Mesodermal cell (in vitro differentiated cells): ENCODE measurements around the gene RPL27A.

Experiments
- H3K27ac ChIP-seq: 2 replicates; pipeline ENCODE4 v1.7.0; 2013; ENCODE audit warnings: mild to moderate bottlenecking, low read depth, low read length, moderate library complexity; ENCODE audit not compliant: severe bottlenecking
- H3K36me3 ChIP-seq: 2 replicates; pipeline ENCODE4 v1.7.1; 2013; ENCODE audit warnings: mild to moderate bottlenecking, low read length, moderate library complexity; ENCODE audit not compliant: control insufficient read depth, insufficient read depth
- H3K4me1 ChIP-seq: one replicate; pipeline ENCODE4 v1.7.1; 2013; ENCODE audit warnings: mild to moderate bottlenecking, low read length; ENCODE audit not compliant: insufficient read depth, control insufficient read depth, poor library complexity, severe bottlenecking
- H3K4me3 ChIP-seq: 2 replicates; pipeline ENCODE4 v1.7.0; 2013; ENCODE audit warnings: low read length, control low read depth, mild to moderate bottlenecking; ENCODE audit not compliant: insufficient read depth, poor library complexity, severe bottlenecking; ENCODE audit errors: extremely low read depth
- H3K9me3 ChIP-seq: 2 replicates; pipeline ENCODE4 v1.7.1; 2013; ENCODE audit warnings: mild to moderate bottlenecking, low read length, moderate library complexity; ENCODE audit not compliant: control insufficient read depth
- WGBS, 2 experiments: methylation state at CpG; one replicate each; pipeline ENCODE4 v1.1.5; 2013; ENCODE audit warnings: missing lambda C conversion rate in 2 of 2; ENCODE audit not compliant: insufficient coverage in 2 of 2; 5-methylcytosine and 5-hydroxymethylcytosine counted together

Gene RPL27A

GRCh38 chr11:8688414-8689362 is 6.1 kb downstream of the RPL27A start:
- Histone ChIP-seq H3K4me1 (peaks cover 29% of the 10 kb centered on the region), H3K36me3 (peaks cover 75% of the 10 kb centered on the region), H3K27ac (peak overlapping the region; percentile 68), H3K4me3 (peak overlapping the region; percentile 39), H3K9me3 (no peaks in the 10 kb centered on the region)
- WGBS, 2 experiments: 9 to 10% methylated on average over 49 to 50 of the region's 56 CpGs

GRCh38 chr11:8689726-8690255 is 7.2 kb downstream of the RPL27A start:
- Histone ChIP-seq H3K4me1 (peaks cover 29% of the 10 kb centered on the region), H3K9me3 (no peaks in the 10 kb centered on the region), H3K36me3 (peaks cover 75% of the 10 kb centered on the region)

GRCh38 chr11:8690374-8691342 is 8.1 kb downstream of the RPL27A start:
- no CpG with 5 or more reads among the region's 4 CpGs for WGBS, 2 experiments
- Histone ChIP-seq H3K4me3 (no peak overlapping the region), H3K36me3 (peaks cover 74% of the 10 kb centered on the region), H3K4me1 (peaks cover 20% of the 10 kb centered on the region), H3K27ac (no peak overlapping the region), H3K9me3 (no peaks in the 10 kb centered on the region)

More at GRCh38 chr11:8689726-8690255, 7.2 kb downstream of the RPL27A start:
- H3K27ac ChIP-seq: peak overlapping the region; percentile 68
- WGBS, 2 experiments: 86 to 98% methylated on average over 6 to 7 of the region's 8 CpGs
- no peak overlapping the region for H3K4me3 ChIP-seq

- peaks cover 13% of the 10 kb centered on the region for H3K4me1 ChIP-seq
- H3K9me3 ChIP-seq: no peaks in the 10 kb centered on the region
- 96 to 98% methylated on average over 4 to 5 of the region's 6 CpGs for WGBS, 2 experiments
- H3K27ac ChIP-seq: no peak overlapping the region
- H3K36me3 ChIP-seq: peaks cover 74% of the 10 kb centered on the region
- H3K4me3 ChIP-seq: no peak overlapping the region
Measured at GRCh38 chr11:8691601-8692000, 9.0 kb downstream of the RPL27A start.

GRCh38 chr11:8692417-8692816 is 9.8 kb downstream of the RPL27A start:
- 78 to 94% methylated on average over 2 of the region's 3 CpGs for WGBS, 2 experiments
- H3K36me3 ChIP-seq: peaks cover 74% of the 10 kb centered on the region
- peaks cover 7% of the 10 kb centered on the region for H3K4me1 ChIP-seq
- H3K4me3 ChIP-seq: no peak overlapping the region
- no peaks in the 10 kb centered on the region for H3K9me3 ChIP-seq
- no peak overlapping the region for H3K27ac ChIP-seq

GRCh38 chr11:8693010-8693551 is 10.5 kb downstream of the RPL27A start:
- no peaks in the 10 kb centered on the region for H3K9me3 ChIP-seq
- H3K4me3 ChIP-seq: no peak overlapping the region
- 97 to 98% methylated on average over 5 to 6 of the region's 6 CpGs for WGBS, 2 experiments
- H3K36me3 ChIP-seq: peaks cover 80% of the 10 kb centered on the region
- H3K4me1 ChIP-seq: peaks cover 3% of the 10 kb centered on the region
- no peak overlapping the region for H3K27ac ChIP-seq

GRCh38 chr11:8693555-8693954 is 11.0 kb downstream of the RPL27A start:
- WGBS, 2 experiments: 95 to 100% methylated on average over 5 to 6 of the region's 7 CpGs
- Histone ChIP-seq H3K4me1 (peaks cover 3% of the 10 kb centered on the region), H3K27ac (no peak overlapping the region), H3K36me3 (peaks cover 85% of the 10 kb centered on the region), H3K9me3 (no peaks in the 10 kb centered on the region), H3K4me3 (no peak overlapping the region)

- Histone ChIP-seq H3K27ac (no peak overlapping the region), H3K36me3 (peaks cover 90% of the 10 kb centered on the region), H3K9me3 (no peaks in the 10 kb centered on the region), H3K4me1 (peaks cover 7% of the 10 kb centered on the region), H3K4me3 (no peak overlapping the region)
- WGBS, 2 experiments: 91 to 100% methylated on average over 3 to 5 of the region's 5 CpGs
Measured at GRCh38 chr11:8694137-8694536, 11.5 kb downstream of the RPL27A start.

- no peak overlapping the region for H3K27ac ChIP-seq
- H3K4me3 ChIP-seq: no peak overlapping the region
- H3K9me3 ChIP-seq: no peaks in the 10 kb centered on the region
- WGBS, 2 experiments: 100% methylated on average over 1 to 3 of the region's 3 CpGs
- peaks cover 93% of the 10 kb centered on the region for H3K36me3 ChIP-seq
- peaks cover 20% of the 10 kb centered on the region for H3K4me1 ChIP-seq
Measured at GRCh38 chr11:8697054-8697453, 14.5 kb downstream of the RPL27A start.

GRCh38 chr11:8698379-8698851 is 15.8 kb downstream of the RPL27A start:
- 70 to 92% methylated on average over 2 to 3 of the region's 5 CpGs for WGBS, 2 experiments
- Histone ChIP-seq H3K4me3 (no peak overlapping the region), H3K36me3 (peaks cover 92% of the 10 kb centered on the region), H3K27ac (no peak overlapping the region), H3K9me3 (no peaks in the 10 kb centered on the region), H3K4me1 (peaks cover 20% of the 10 kb centered on the region)
